GM10847 (cell line): ENCODE measurements around the gene PLEKHM2.

Experiments used
- POLR2A ChIP-seq: IDR thresholded peaks from 2 replicates; pipeline ENCODE4 v1.6.1; 2011; ENCODE audit not compliant: insufficient read length; ENCODE audit errors: extremely low read depth

PLEKHM2 gene

DNA sequence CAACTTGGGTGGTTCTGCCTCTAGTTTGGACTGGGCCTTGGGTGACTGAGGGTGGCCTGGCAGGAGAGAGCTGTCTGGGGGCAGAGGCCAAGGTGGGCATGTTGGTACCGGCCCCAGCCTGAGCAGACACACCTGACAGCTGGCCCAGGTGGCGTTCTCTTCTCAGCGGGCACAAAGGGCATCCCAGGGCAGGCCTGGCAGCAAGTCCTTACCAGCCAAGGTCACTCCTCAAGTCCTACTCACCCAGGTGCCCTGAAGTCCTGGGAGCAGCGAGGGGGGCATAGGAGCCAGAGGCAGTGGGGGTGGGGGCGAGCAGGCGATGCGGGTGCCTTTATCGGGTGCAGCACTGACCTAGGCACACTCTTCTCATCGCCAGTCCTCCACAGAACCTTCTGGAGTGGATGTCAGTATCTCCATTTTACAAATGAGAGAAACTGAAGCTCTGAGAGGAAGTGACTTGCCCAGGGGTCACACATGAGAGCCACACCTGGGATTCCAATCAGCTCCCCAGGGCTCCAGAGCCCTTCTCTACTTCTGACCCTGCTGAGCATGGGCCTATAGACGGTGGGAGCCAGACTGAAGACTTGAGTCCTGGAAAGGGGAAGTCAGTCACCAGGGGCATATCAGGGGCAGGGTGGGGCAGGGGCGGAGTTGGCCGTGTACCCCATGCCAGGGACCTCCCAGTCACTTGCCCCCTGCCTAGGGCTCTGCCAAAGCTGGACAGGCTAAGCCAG lies 51.4 kb downstream of the PLEKHM2 start:
- no peak for TF ChIP-seq POLR2A

DNA sequence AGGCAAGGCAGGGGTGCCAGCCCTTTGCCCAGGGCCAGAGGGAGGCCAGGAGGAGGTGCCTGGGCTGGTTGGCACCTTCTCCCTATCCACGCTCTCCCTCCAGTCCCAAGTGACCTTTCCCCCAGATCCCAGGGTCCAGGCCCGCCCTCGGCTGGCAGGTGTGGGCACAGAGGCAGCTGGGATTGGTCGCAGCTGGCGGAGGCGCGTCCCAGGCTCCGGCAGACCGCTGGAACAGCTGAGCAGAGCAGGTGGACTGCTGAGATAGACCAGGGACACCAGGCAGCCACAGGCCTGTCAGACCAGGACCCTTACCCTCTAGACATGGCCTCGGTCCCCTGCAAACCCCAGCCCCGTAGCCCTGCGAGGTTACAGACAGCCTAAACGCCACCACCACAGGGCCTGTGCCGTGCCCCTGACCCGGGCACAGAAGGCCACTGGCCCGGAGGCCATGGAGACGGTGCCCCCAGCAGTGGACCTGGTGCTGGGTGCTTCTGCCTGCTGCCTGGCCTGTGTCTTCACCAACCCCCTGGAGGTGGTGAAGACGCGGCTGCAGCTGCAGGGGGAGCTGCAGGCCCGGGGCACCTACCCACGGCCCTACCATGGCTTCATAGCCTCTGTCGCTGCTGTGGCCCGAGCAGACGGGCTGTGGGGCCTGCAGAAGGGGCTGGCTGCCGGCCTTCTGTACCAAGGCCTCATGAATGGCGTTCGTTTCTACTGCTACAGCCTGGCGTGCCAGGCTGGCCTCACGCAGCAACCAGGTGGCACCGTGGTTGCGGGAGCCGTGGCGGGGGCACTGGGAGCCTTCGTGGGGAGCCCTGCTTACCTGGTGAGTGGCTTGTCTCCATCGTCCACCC lies 52.1 kb downstream of the PLEKHM2 start, which contains the start of gene SLC25A34:
SLC25A34 (plus strand) TSS at position 221 of the 854 bp plus-strand sequence; CDS start at position 449, 228 bp downstream.
- no peak for TF ChIP-seq POLR2A

DNA sequence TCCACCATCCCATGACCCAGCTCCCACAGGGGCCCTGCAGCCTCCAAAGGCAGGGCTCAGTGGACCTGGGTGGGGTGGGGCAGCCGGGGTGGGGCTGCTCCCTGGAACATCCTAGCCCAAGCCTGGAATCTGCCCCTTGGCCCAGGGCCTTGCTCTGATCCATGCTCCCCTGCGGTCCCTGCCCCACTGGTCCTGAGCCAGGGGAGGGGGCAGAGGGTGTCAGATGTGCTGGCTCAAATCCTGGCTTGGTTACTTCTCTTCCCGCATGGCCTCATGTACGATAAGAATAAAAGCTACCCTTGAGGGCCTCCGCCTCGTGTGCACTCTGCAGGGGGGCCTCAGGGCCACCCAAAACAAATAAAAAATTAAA lies 52.8 kb downstream of the PLEKHM2 start:
- TF ChIP-seq POLR2A: no peak

DNA sequence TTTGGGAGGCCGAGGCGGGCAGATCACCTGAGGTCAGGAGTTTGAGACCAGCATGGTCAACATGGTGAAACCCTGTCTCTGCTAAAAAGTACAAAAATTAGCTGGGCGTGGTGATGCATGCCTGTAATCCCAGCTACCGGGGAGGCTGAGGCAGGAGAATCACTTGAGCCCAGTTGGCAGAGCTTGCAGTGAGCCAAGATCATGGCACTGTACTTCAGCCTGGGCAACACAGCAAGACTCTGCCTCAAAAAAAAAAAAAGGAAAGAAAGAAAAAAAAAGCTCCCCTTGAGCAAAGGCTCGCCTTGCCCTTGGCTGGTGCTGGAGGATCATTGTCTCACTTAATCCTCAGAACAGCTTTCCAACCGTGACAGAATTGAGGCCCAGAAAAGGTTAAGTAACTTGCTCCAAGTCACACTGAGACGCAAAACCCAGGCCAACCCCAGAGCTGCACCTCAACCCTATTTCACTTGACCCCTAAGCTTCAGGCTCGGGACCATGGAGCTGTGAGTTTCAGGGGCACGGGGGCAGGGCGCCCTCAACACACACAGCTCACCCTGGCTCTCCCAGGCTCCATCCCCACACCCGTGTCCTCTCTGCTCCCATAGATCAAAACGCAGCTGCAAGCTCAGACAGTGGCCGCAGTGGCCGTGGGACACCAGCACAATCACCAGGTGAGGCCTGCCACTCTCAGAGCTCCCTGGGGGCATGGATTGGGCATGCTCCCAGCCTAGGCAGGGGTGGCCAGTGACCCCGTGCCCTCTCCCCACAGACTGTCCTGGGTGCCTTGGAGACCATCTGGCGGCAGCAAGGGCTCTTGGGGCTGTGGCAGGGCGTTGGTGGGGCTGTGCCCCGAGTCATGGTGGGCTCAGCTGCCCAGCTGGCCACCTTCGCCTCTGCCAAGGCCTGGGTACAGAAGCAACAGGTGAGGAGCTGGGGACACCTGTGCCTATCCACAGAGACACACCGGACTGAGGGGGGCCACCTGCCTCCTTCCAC lies 53.5 kb downstream of the PLEKHM2 start:
- TF ChIP-seq POLR2A: no peak

DNA sequence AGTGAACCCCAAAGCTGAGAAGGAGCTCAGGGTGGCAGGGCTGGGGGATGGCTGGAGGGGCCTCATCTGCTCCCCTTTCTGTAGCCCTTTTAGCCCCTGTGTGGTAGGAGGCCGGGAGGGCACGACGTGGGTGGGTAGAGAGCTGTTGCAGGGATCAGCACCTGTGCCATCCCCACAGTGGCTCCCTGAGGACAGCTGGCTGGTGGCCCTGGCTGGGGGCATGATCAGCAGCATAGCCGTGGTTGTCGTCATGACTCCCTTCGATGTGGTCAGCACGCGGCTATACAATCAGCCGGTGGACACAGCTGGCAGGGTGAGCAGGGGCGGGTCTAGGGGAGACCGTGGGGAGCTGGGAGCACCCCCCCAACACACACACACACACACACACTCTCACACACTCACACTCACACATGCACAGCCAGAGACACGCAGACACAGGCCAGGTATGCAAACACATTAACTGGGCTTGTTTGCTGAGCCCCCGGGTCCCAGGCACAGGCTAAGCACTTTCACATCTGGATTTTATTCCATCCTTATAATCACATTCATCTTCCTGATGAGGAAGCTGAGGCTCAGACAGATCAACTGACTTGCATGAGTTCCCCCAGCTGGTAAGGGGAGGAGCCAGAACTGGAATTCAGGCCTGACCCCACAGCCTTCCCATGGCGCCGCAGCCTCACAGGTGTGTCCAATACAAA lies 54.4 kb downstream of the PLEKHM2 start:
- TF ChIP-seq POLR2A: no peak

DNA sequence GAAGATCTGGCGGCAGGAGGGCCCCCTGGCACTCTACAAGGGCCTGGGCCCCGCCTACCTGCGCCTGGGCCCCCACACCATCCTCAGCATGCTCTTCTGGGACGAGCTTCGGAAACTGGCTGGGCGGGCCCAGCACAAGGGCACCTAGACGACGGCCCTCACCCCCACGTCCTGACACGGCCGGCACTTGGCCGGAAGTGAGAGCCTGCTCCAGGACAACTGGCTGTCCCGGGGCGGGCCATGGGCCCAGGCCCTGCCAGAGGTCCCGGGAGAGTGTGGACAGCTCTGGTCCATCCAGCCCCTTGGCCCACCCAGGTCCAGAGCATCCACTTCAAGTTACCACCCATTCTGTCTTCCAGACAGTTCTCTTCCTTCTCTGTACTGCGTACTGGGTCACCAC lies 55.1 kb downstream of the PLEKHM2 start:
- TF ChIP-seq POLR2A: no peak

DNA sequence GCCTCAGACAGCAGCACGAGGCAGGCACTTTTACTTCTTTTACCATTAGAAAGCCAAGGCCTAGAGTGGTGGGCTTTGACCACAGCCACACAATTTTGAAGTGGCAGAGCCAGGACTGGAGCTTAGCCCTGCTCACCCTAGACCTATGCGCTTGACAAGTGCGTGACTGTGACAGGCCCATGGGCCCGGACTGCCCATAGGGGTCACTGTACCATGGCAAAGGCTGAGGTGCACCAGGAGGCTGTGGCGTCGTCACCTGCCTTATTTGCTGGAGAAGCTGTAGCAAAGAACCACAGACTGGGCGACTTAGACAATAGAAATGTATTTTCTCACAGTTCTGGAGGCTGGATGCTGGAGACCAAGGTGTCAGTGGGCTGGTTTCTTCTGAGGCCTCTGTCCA lies 55.6 kb downstream of the PLEKHM2 start:
- TF ChIP-seq POLR2A: no peak

DNA sequence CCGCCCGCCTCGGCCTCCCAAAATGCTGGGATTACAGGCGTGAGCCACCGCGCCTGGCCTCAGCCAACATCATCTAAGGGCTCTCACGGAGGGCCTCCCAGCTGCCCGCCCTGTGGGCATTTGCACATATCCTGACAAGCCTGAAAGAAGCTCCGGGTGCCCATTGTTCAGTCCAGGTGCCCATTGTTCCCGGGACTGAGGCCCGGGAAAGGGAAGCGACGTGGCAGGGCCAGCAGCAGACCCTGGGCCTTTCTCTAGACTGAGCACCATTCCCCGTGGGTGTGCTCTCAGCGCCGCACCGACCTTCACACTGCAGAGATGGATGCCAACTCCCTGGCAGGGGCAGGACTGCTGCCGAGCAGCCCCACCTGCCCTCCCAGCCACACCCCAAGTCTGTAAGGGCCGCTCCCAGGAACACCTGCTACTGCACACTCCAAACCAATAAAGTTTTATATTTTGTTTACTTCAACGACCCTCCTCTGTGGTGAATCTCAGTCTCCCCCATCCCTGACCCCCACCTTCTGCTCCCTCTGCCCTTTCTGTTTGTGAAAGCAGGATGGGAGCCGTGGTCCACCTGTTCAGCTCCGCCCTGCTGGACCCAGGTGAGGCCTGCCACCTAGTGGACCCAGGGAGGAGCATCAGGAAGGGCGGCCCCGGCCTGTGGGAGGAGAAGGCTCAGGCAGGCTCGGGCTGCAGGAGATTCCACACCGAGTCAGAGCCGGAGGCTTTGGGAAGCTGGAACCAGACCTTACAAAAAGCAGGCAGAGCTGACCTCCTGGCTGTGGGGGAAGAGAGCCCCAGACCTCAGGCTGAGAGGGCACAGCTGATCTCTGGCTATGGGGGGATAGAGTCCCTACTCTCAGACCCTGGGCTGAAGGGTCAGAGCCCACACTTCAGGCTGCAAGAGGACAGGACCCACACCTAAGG lies 57.1 kb downstream of the PLEKHM2 start:
- no peak for TF ChIP-seq POLR2A

DNA sequence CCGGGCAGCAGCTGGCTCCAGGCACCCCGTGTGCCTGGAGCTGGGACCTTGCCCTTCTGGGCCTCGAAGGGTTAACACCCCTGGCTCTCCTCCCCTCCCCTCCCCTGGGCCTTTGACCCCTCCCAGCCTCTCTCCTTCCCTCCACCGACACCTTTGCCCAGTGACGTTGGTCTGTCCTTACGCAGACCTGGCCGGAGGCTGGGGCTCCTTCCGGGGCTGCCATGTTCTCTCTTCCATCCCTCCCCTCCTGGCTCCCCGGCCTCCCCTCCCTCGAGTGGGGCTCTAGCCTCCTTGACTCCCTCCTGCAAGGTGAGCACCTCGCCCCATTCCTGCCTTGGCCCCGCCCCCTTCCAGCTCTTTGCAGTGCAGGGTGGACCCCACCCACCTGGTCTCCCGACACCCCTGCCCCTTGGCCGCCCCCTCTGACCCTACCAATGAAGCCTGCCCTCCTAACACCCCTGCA lies 58.2 kb downstream of the PLEKHM2 start, which contains the start of gene TMEM82:
TMEM82 (plus strand) TSS at position 161 of the 463 bp plus-strand sequence; CDS start at position 222, 61 bp downstream.
- TF ChIP-seq POLR2A: no peak

DNA sequence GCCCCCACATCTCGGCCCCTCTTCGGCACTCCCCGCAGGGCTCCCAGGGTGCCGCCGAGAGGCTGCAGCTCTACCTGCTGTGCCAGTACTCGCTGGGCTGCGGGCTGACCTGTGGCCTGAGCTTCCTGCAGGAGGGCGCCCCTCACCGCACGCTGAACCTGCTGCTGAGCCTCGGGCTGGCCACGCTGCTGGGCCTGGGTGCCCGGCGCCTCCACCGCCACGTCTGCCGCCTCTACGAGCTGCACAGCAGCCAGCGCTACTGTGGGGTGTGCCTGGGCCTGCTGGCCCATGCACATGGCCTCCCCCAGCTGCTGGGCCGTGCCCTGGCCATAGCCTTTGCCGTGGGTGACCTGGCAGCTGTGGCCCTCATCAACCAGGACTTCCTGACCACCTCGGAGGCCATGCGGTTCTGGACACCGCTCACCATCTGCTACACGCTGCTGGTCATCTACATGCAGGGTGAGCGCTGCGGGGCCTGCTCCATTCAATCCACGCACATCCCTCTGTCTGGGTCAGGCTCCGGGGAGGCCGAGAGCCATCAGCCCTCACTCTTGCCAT lies 60.1 kb downstream of the PLEKHM2 start:
- TF ChIP-seq POLR2A: no peak

DNA sequence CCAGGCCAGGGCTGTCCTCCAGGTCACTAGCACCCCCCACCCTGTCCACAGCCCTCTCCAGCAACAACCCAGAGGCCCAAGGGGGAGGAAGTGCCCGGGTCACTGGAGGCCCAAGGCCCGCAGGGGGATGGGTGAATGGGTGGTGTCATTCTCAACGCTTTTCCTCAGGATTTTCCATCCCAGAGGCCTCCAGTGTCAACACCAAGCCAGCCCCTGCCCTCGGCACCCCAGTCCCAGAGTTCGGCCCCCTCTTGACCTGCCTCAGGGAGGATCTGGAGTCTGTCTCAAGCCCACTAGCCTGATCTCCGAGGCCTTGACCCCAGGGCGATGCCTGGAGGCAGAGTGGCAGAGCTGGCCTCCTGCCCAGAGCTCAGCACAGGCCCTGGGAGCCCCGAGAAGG lies 63.3 kb downstream of the PLEKHM2 start:
- TF ChIP-seq POLR2A: no peak

DNA sequence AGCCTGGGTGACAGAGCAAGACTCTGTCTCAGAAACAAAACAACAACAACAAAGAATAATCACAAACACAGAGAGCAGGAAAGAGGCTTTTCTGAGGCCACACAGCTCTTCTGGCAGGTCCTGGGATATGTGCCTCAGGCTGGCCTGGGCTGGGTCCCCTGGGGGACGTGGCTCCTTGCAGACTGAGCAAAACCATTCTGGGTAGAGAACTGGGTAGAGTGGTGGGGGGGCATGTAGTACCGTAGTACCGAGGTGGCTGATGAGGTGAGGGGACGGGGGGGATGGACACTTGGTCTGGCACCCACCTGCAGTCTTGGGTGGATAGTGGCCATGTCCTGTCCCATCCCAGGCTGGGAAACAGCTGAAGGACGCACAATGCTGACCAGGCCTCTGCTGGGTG lies 64.1 kb downstream of the PLEKHM2 start:
- no peak for TF ChIP-seq POLR2A

DNA sequence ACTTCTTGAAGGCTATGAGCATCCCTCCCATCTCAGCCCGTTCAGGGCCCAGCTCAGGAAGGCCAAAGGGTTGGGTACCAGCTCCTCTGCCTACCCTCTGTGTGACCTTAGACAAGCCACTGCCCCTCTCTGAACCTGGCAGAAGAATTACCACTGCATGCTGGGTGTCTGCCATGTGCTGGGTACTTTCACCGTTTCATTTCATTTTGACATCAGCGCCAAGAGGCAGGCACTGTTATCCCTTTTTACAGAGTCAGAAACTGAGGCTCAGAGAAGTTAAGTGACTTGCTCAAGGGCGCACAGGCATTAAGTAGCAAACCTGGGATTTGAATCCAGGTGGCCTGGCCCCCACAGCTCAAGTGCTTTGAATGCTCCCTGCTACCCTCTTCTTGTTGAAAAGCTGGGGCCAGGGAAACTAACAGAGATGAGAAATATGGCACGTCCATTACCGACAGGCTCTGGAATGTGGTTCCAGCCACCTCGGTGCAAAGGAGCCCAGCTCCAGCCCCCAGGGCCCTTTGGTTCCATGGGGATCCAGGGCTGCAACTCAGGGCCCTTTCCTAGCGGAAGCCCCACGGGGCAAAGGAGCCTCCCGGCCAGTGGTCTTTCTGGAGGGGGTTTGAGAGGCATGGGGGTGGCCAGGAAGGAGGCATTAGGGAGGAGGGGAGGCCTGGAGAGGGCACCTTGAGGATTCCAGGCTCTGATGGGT lies 64.7 kb downstream of the PLEKHM2 start:
- no peak for TF ChIP-seq POLR2A
